PC-9 (cell line): Measurements from ENCODE around the gene PKNOX2. TPM values are rescaled to one million over a fixed set of nuclear protein-coding genes. Genes with fewer than 3 reads are reported as not detected.

ENCODE experiments used
- BruUV-seq: library from RNA; stranded (reverse); fragments of 400-500 nt; replicated peaks from 2 replicates; lab custom pipeline; 2021; lab: Mats Ljungman, UMichigan
- CTCF ChIA-PET: fragments of 300-600 bp; sonication (Branson Sonifier 250); formaldehyde crosslinking; loops from one replicate; lab custom pipeline; 2022; ENCODE audit warnings: antibody characterized with exemption; lab: Charles Lee
- POLR2A ChIA-PET: fragments of 300-600 bp; sonication (Branson Sonifier 250); formaldehyde crosslinking; loops from one replicate; lab custom pipeline; 2022; ENCODE audit warnings: antibody characterized with exemption; ENCODE audit not compliant: unreplicated experiment; lab: Charles Lee
- DNase-seq, 2 experiments: peaks; one replicate each; pipeline versions ENCODE4 v3.0.0 to v3.0.0-alpha.2; 2015 to 2022; ENCODE audit warnings: mixed read lengths in 1 of 2
- H2AFZ ChIP-seq: fragments of 200-600 bp; sonication (generic); 2 replicates; pipeline ENCODE4 v1.8.1; 2017; ENCODE audit warnings: antibody characterized with exemption
- H3F3A ChIP-seq: fragments of 200-600 bp; sonication (generic); 2 replicates; pipeline ENCODE4 v1.8.1; 2017; ENCODE audit warnings: antibody characterized with exemption, mild to moderate bottlenecking, low read depth; ENCODE audit not compliant: insufficient read depth
- H3K27ac ChIP-seq: fragments of 200-600 bp; sonication (generic); 2 replicates; pipeline ENCODE4 v1.6.1; 2016; ENCODE audit warnings: mixed run types
- H3K27me3 ChIP-seq: fragments of 200-600 bp; sonication (generic); 2 replicates; pipeline ENCODE4 v1.6.1; 2016; ENCODE audit warnings: low read depth, mixed run types; ENCODE audit not compliant: insufficient read depth
- H3K36me3 ChIP-seq: fragments of 200-600 bp; sonication (generic); 2 replicates; pipeline ENCODE4 v1.6.1; 2016; ENCODE audit warnings: low read depth, mixed run types
- H3K4me1 ChIP-seq: fragments of 200-600 bp; sonication (generic); replicated peaks from 2 replicates; pipeline ENCODE4 v1.6.1; 2016; ENCODE audit warnings: mixed run types; ENCODE audit not compliant: insufficient read depth
- H3K4me2 ChIP-seq: fragments of 200-600 bp; sonication (generic); 2 replicates; pipeline ENCODE4 v1.6.1; 2017; ENCODE audit warnings: mixed run types
- H3K4me3 ChIP-seq: fragments of 200-600 bp; sonication (generic); 2 replicates; pipeline ENCODE4 v1.6.1; 2016; ENCODE audit warnings: mixed run types
- H3K79me2 ChIP-seq: fragments of 200-600 bp; sonication (generic); 2 replicates; pipeline ENCODE4 v1.6.1; 2017; ENCODE audit warnings: low read depth, mixed run types
- H3K9me2 ChIP-seq: fragments of 200-600 bp; sonication (generic); 2 replicates; pipeline ENCODE4 v1.8.1; 2017; ENCODE audit warnings: mild to moderate bottlenecking; ENCODE audit not compliant: insufficient read depth
- H3K9me3 ChIP-seq: fragments of 200-600 bp; sonication (generic); 2 replicates; pipeline ENCODE4 v1.8.1; 2016; ENCODE audit warnings: low read depth; ENCODE audit not compliant: insufficient read depth
- H4K20me1 ChIP-seq: fragments of 200-600 bp; sonication (generic); 2 replicates; pipeline ENCODE4 v1.8.1; 2017; ENCODE audit not compliant: insufficient read depth
- CTCF ChIP-seq: fragments of 200-600 bp; sonication (generic); conservative IDR thresholded peaks from 2 replicates; pipeline ENCODE4 v1.6.1; 2017; ENCODE audit warnings: mixed run types, antibody characterized with exemption, mild to moderate bottlenecking, moderate library complexity
- EZH2 ChIP-seq: fragments of 200-600 bp; sonication (generic); IDR thresholded peaks from 2 replicates; pipeline ENCODE4 v1.8.0; 2017; ENCODE audit warnings: antibody characterized with exemption, low read depth
- intact Hi-C: fragments of 100-400 bp; cut with micrococcal nuclease; formaldehyde crosslinking; loops from one replicate; pipeline ENCODE4 v1.10.0; 2022; ENCODE audit not compliant: unreplicated experiment
- total RNA-seq: library from RNA; stranded (reverse); gene quantifications from 2 replicates; pipeline ENCODE4 v1.2.3, GENCODE V29; 2021

The PKNOX2 gene
- total RNA-seq, 1 experiment from 2014 or later = not detected

- BruUV-seq = no TSS peak
- Histone ChIP-seq H3F3A (no peaks in the 10 kb centered on the region), H3K79me2 (no peaks in the 10 kb centered on the region), H3K4me1 (no peaks in the 10 kb centered on the region), H3K27ac (no peak overlapping the region), H3K4me3 (no peak overlapping the region), H3K9me2 (no peaks in the 10 kb centered on the region), H3K27me3 (no peaks in the 10 kb centered on the region), H4K20me1 (no peaks in the 10 kb centered on the region), H3K9me3 (no peaks in the 10 kb centered on the region), H3K4me2 (no peak overlapping the region), H3K36me3 (no peaks in the 10 kb centered on the region), H2AFZ (no peak overlapping the region)
- CTCF ChIA-PET = interaction anchor here (0.5 kb wide), 1 partner anchor 587 kb away, joined by 4 read pairs; no protein-coding TSS in a partner anchor
- POLR2A ChIA-PET = no interaction called here
- no peak for TF ChIP-seq CTCF
- TF ChIP-seq EZH2 = no peak
- intact Hi-C loops = no loop called here
- no peak for DNase-seq
Observed at GRCh38 chr11:125451400-125452124, 287.0 kb downstream of the PKNOX2 start.

- no peaks in the 10 kb centered on the region for H3K27me3 ChIP-seq
- H3K79me2 ChIP-seq = no peaks in the 10 kb centered on the region
- no peaks in the 10 kb centered on the region for H3K36me3 ChIP-seq
- H3K9me3 ChIP-seq = no peaks in the 10 kb centered on the region
- no peaks in the 10 kb centered on the region for H3F3A ChIP-seq
- no TSS peak for BruUV-seq
- H2AFZ ChIP-seq = no peak overlapping the region
- TF ChIP-seq EZH2 (no peak), CTCF (no peak)
- intact Hi-C loops = no loop called here
- H3K27ac ChIP-seq = no peak overlapping the region
- no peak for DNase-seq
- no peak overlapping the region for H3K4me2 ChIP-seq
- no peaks in the 10 kb centered on the region for H3K9me2 ChIP-seq
- no peak overlapping the region for H3K4me3 ChIP-seq
- ChIA-PET CTCF (no interaction called here), POLR2A (no interaction called here)
- no peaks in the 10 kb centered on the region for H3K4me1 ChIP-seq
- H4K20me1 ChIP-seq = no peaks in the 10 kb centered on the region
Observed at GRCh38 chr11:125452125-125452470, 287.5 kb downstream of the PKNOX2 start.

- Histone ChIP-seq H3K9me3 (no peaks in the 10 kb centered on the region), H3K9me2 (no peaks in the 10 kb centered on the region), H3K79me2 (no peaks in the 10 kb centered on the region), H3K4me1 (no peaks in the 10 kb centered on the region), H4K20me1 (no peaks in the 10 kb centered on the region), H3K4me2 (no peak overlapping the region), H3K4me3 (no peak overlapping the region), H2AFZ (no peak overlapping the region), H3F3A (no peaks in the 10 kb centered on the region), H3K27ac (no peak overlapping the region), H3K27me3 (no peaks in the 10 kb centered on the region; the same call in 1 of the 2 replicates), H3K36me3 (no peaks in the 10 kb centered on the region)
- BruUV-seq = no TSS peak
- TF ChIP-seq EZH2 = no peak
- CTCF ChIA-PET = interaction anchor here (0.6 kb wide), 1 partner anchor 148 kb away, joined by 5 read pairs; no protein-coding TSS in a partner anchor
- intact Hi-C loops = no loop called here
- no peak for DNase-seq
- POLR2A ChIA-PET = no interaction called here
Observed at GRCh38 chr11:125454047-125454446, 289.5 kb downstream of the PKNOX2 start.

GRCh38 chr11:125455851-125456250 is 291.3 kb downstream of the PKNOX2 start:
- no peak overlapping the region for H3K27ac ChIP-seq
- ChIA-PET POLR2A (no interaction called here), CTCF (no interaction called here)
- no peaks in the 10 kb centered on the region for H3K79me2 ChIP-seq
- no peak overlapping the region for H3K4me3 ChIP-seq
- no TSS peak for BruUV-seq
- no peak overlapping the region for H2AFZ ChIP-seq
- H3K9me2 ChIP-seq = no peaks in the 10 kb centered on the region
- DNase-seq = no peak
- no peak for TF ChIP-seq CTCF
- no peak for TF ChIP-seq EZH2
- H4K20me1 ChIP-seq = no peaks in the 10 kb centered on the region
- H3K36me3 ChIP-seq = no peaks in the 10 kb centered on the region
- no peaks in the 10 kb centered on the region for H3F3A ChIP-seq
- H3K9me3 ChIP-seq = no peaks in the 10 kb centered on the region
- H3K27me3 ChIP-seq = no peaks in the 10 kb centered on the region; the same call in 1 of the 2 replicates
- H3K4me1 ChIP-seq = no peaks in the 10 kb centered on the region
- no peak overlapping the region for H3K4me2 ChIP-seq
- intact Hi-C loops = no loop called here
